ENCODE measurements around the gene C2orf81. TPM values are rescaled to one million over a fixed set of nuclear protein-coding genes. Genes with fewer than 3 reads are reported as not detected.
"Not testable (repeated sequence)": the region's sequence is repeated elsewhere in the genome, so short reads cannot be mapped to it uniquely, and the experiment has no call there.

Gene C2orf81
- polyA plus RNA-seq, 2 of the 4 experiments (the other 2 are of a cell fraction): 0.88 to 2.0 TPM

GRCh38 chr2:74424139-74424992 lies 2.9 kb upstream of the C2orf81 start:
- CTCF ChIA-PET: interaction anchor here (1.6 to 2.1 kb wide), 2 partner anchors 16 to 32 kb away, joined by 6 read pairs; no protein-coding TSS in a partner anchor

GRCh38 chr2:74423231-74424095 lies 2.0 kb upstream of the C2orf81 start:
- no peak for TF ChIP-seq ELK1 (IDR thresholded peaks at IDR 0.05; ENCODE audit: low read depth, low read length)
- Histone ChIP-seq H3K4me3 (no peak overlapping the region), H3K4me1 (peaks cover 6% of the 10 kb centered on the region; the same call in 1 of the 3 replicates), H3K27ac (no peak overlapping the region), H3K4me2 (no peak overlapping the region), H3K9me3 (no peaks in the 10 kb centered on the region)
- CTCF ChIA-PET: interaction anchor here (1.0 to 2.1 kb wide), 2 partner anchors 17 to 32 kb away, joined by 4 to 6 read pairs; no protein-coding TSS in a partner anchor
- POLR2A ChIA-PET: no interaction called here
- no peak for FAIRE-seq
- no peak for ATAC-seq
- no peak for DNase-seq (ENCODE audit: low read depth in 1 of 2, low spot score in 1 of 2)
- 85% methylated on average over 9 of the region's 9 CpGs for WGBS (ENCODE audit: missing lambda C conversion rate)

More at GRCh38 chr2:74424139-74424992, 2.9 kb upstream of the C2orf81 start:
- Histone ChIP-seq H3K4me2 (no peak overlapping the region), H3K4me3 (no peak overlapping the region), H3K27ac (no peak overlapping the region), H3K9me3 (no peaks in the 10 kb centered on the region), H3K4me1 (peaks cover 6% of the 10 kb centered on the region; the same call in 1 of the 3 replicates)
- POLR2A ChIA-PET: no interaction called here
- DNase-seq (ENCODE audit: low read depth in 1 of 2, low spot score in 1 of 2): no peak
- no peak for TF ChIP-seq BHLHE40 (IDR thresholded peaks at IDR 0.05; ENCODE audit: low read depth, low read length)
- ATAC-seq: no peak
- FAIRE-seq: no peak
- 88% methylated on average over 5 of the region's 5 CpGs for WGBS (ENCODE audit: missing lambda C conversion rate)

- 68% methylated on average over 19 of the region's 19 CpGs for WGBS (ENCODE audit: missing lambda C conversion rate)
- POLR2A ChIA-PET: interaction anchor here (0.6 to 1.5 kb wide), 8 partner anchors 12 to 683 kb away, joined by 3 to 9 read pairs (median 4); partner anchors contain the start of genes TPRKB and WBP1
- not testable (repeated sequence) for H3K9me3 ChIP-seq; ATAC-seq; DNase-seq (ENCODE audit: low read depth in 1 of 2, low spot score in 1 of 2); H3K4me1 ChIP-seq; FAIRE-seq
- Histone ChIP-seq H3K4me3 (peak overlapping the region; percentile 85), H3K27ac (peak overlapping the region; percentile 80 to 87), H3K4me2 (peak overlapping the region; percentile 66)
- CTCF ChIA-PET: interaction anchor here (0.9 to 2.3 kb wide), 5 partner anchors 31 to 597 kb away, joined by 3 to 7 read pairs (median 3); no protein-coding TSS in a partner anchor
Observed at GRCh38 chr2:74420443-74421103, 846 bp downstream of the C2orf81 start.

- CTCF ChIA-PET: interaction anchor here (1.5 kb wide), 1 partner anchor 31 kb away, joined by 3 read pairs; no protein-coding TSS in a partner anchor
- TF ChIP-seq FOXS1 (CRISPR knock-in tag; IDR thresholded peaks at IDR 0.05) (no peak), SREBF2 (IDR thresholded peaks at IDR 0.05) (no peak), TP53 (CRISPR knock-in tag; IDR thresholded peaks at IDR 0.05) (no peak), ZC3H11A (IDR thresholded peaks at IDR 0.05) (no peak), PBX3 (IDR thresholded peaks at IDR 0.05) (no peak), CTCF (IDR thresholded peaks at IDR 0.05) (no peak), POLR2A (IDR thresholded peaks at IDR 0.05; ENCODE audit: low read length) (no peak), MAZ (IDR thresholded peaks at IDR 0.05; ENCODE audit: borderline replicate concordance, low read depth, low read length) (no peak), KDM1A (IDR thresholded peaks at IDR 0.05; ENCODE audit: low read depth) (no peak), EHF (CRISPR knock-in tag; IDR thresholded peaks at IDR 0.05) (no peak), RARB (CRISPR knock-in tag; IDR thresholded peaks at IDR 0.05) (no peak), REST (IDR thresholded peaks at IDR 0.05) (no peak), JUNB (IDR thresholded peaks at IDR 0.05) (no peak), HEYL (CRISPR knock-in tag; IDR thresholded peaks at IDR 0.05) (no peak), HDAC2 (IDR thresholded peaks at IDR 0.05) (no peak), RAD21 (conservative IDR thresholded peaks at IDR 0.05 in 1 of 2, IDR thresholded peaks at IDR 0.05 in 1 of 2) (no peak)
- Histone ChIP-seq H3K9me3 (no peaks in the 10 kb centered on the region), H3K4me2 (no peak overlapping the region; the same call in 2 of the 3 replicates), H3K4me1 (peaks cover 6% of the 10 kb centered on the region; the same call in 1 of the 3 replicates), H3K27ac (no peak overlapping the region), H3K4me3 (no peak overlapping the region)
- 88% methylated on average over 2 of the region's 2 CpGs for WGBS (ENCODE audit: missing lambda C conversion rate)
- no peak for FAIRE-seq
- no peak for ATAC-seq
- POLR2A ChIA-PET: interaction anchor here (0.7 to 1.4 kb wide), 2 partner anchors 20 to 591 kb away, joined by 4 to 9 read pairs; no protein-coding TSS in a partner anchor
- DNase-seq (ENCODE audit: low read depth in 1 of 2, low spot score in 1 of 2): no peak
Observed at GRCh38 chr2:74420006-74420405, 1.4 kb downstream of the C2orf81 start.
